Loucy (cell line): ENCODE measurements around the gene ISLR.
"Not testable (repeated sequence)": the region's sequence is repeated elsewhere in the genome, so short reads cannot be mapped to it uniquely, and the experiment has no call there.

Experiments
- EZH2phosphoT487 ChIP-seq: fragments of 200-600 bp; IDR thresholded peaks from 2 replicates; pipeline ENCODE4 v1.6.1; 2018; ENCODE audit warnings: antibody characterized with exemption, mild to moderate bottlenecking, moderate library complexity, borderline replicate concordance
- TF ChIP-seq, protein P1 (sequence below): fragments of 200-600 bp; sonication (generic); conservative IDR thresholded peaks from 2 replicates; pipeline ENCODE4 v1.5.1; 2014; ENCODE audit warnings: mild to moderate bottlenecking, antibody characterized with exemption, low read length

DNA sequence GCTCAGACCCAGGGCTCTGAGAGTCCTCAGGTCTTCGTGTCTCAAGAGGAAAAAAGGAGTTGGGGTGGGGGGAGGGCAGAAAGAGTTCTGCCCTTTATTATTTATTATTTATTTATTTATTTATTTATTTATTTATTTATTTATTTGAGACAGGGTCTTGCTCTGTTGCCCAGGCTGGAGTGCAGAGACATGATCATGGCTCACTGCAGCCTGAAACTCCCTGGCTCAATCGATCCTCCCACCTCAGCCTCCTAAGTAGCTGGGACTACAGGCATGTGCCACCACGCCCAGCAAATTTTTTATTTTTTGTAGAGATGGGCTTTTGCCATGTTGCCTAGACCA lies 11.3 kb upstream of the ISLR start:
- TF ChIP-seq, protein P1, sequence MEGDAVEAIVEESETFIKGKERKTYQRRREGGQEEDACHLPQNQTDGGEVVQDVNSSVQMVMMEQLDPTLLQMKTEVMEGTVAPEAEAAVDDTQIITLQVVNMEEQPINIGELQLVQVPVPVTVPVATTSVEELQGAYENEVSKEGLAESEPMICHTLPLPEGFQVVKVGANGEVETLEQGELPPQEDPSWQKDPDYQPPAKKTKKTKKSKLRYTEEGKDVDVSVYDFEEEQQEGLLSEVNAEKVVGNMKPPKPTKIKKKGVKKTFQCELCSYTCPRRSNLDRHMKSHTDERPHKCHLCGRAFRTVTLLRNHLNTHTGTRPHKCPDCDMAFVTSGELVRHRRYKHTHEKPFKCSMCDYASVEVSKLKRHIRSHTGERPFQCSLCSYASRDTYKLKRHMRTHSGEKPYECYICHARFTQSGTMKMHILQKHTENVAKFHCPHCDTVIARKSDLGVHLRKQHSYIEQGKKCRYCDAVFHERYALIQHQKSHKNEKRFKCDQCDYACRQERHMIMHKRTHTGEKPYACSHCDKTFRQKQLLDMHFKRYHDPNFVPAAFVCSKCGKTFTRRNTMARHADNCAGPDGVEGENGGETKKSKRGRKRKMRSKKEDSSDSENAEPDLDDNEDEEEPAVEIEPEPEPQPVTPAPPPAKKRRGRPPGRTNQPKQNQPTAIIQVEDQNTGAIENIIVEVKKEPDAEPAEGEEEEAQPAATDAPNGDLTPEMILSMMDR = not testable (repeated sequence)
- TF ChIP-seq EZH2phosphoT487 = not testable (repeated sequence)
